ENCODE results near the gene OR52E5. TPM values are rescaled to one million over a fixed set of nuclear protein-coding genes. Genes with fewer than 3 reads are reported as not detected.

The OR52E5 gene
- total RNA-seq, 1 donor from 2014 or later, result not detected

DNA sequence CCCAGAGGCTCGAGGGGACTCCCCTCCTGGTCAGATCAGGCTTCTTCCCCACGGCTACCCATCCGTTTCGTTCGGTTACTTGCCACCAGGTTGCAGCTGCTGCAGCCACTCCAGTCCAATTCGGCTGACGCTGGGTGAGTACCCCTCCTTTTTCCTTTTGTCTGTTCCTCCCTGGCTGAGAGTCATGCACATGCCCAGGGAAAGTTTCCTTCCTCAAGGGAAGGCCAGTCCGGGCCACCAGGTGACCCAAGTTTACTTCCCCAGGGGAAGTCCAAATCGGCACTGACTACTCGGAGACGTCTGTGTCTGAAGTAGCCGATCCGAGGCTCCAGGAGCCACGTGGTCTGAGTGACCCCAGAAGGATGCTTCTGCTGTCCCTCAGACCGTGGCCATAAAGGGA lies 35.8 kb downstream of the OR52E5 start:
- Histone ChIP-seq H3K27me3 (ENCODE audit: insufficient read depth, low read length) (no peaks in the 10 kb centered on the region), H4K20me1 (ENCODE audit: insufficient read depth, low read length) (no peaks in the 10 kb centered on the region), H2AFZ (ENCODE audit: low read depth, low read length) (no peak overlapping the region), H3K9ac (ENCODE audit: low read length) (no peak overlapping the region), H3K4me3 (ENCODE audit: insufficient read depth, low read depth, low read length) (no peak overlapping the region), H3K4me2 (ENCODE audit: low read length) (no peak overlapping the region), H3K9me3 (ENCODE audit: insufficient read depth, low read depth, low read length) (peaks cover 12% of the 10 kb centered on the region), H3K79me2 (ENCODE audit: insufficient read depth, low read length) (no peaks in the 10 kb centered on the region), H3K36me3 (ENCODE audit: insufficient read depth, low read length) (no peaks in the 10 kb centered on the region), H3K4me1 (ENCODE audit: insufficient read depth, low read length) (no peaks in the 10 kb centered on the region), H3K27ac (ENCODE audit: low read depth, low read length) (no peak overlapping the region)
- Mint-ChIP-seq H3K4me1 (ENCODE audit: low read depth, unreplicated experiment) (peaks cover under 1% of the 10 kb centered on the region), H3K27me3 (ENCODE audit: low read depth, unreplicated experiment) (peaks cover 4% of the 10 kb centered on the region), H3K36me3 (ENCODE audit: low read depth, unreplicated experiment) (peaks cover 2% of the 10 kb centered on the region), H3K9me3 (ENCODE audit: unreplicated experiment) (peaks cover 12% of the 10 kb centered on the region), H3K27ac (ENCODE audit: unreplicated experiment) (no peak overlapping the region), H3K4me3 (ENCODE audit: unreplicated experiment) (no peak overlapping the region)
- TF ChIP-seq CTCF (IDR thresholded peaks at IDR 0.05; ENCODE audit: insufficient read depth, low read depth, low read length) (no peak), EZH2 (IDR thresholded peaks at IDR 0.05; ENCODE audit: insufficient read depth, low read length) (no peak)
- FAIRE-seq (no peak), DNase-seq (ENCODE audit: low read depth) (no peak)

DNA sequence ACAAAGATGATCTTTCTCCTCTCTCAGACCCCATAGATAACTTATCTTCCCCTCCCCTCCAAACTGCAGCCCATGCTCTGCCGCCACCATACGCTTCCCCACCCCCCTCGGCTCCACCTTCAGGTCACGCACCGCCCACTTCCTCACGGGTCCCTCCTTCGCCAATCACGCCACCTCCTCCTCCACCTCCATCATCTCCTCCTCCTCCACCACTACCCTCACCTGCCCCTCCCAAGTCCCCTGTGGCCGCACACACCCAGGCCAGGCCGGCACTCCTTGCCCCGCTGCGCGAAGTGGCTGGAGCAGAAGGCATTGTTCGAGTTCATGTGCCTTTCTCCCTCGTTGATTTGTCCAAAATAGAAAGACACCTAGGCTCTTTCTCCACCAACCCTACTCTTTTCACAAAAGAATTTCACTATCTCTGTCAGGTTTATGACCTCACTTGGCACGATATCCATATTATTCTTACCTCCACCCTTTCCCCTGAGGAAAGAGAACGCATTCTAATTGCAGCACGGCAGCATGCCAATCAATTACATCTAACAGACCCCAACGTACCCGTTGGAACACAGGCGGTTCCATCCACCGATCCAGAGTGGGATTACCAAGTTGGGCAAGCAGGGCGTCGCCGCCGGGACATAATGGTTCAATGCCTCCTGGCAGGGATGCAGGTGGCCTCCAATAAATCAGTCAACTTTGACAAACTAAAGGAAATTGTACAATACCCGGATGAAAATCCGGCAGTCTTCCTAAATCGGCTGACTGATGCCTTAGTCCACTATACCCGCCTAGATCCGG lies 36.8 kb downstream of the OR52E5 start:
- no peak overlapping the region for H3K4me2 ChIP-seq (ENCODE audit: low read length)
- Mint-ChIP-seq H3K36me3 (ENCODE audit: low read depth, unreplicated experiment) (peaks cover 2% of the 10 kb centered on the region), H3K27me3 (ENCODE audit: low read depth, unreplicated experiment) (peaks cover 4% of the 10 kb centered on the region), H3K9me3 (ENCODE audit: unreplicated experiment) (peaks cover 12% of the 10 kb centered on the region), H3K4me1 (ENCODE audit: low read depth, unreplicated experiment) (no peaks in the 10 kb centered on the region), H3K27ac (ENCODE audit: unreplicated experiment) (no peak overlapping the region), H3K4me3 (ENCODE audit: unreplicated experiment) (no peak overlapping the region)
- H3K27me3 ChIP-seq (ENCODE audit: insufficient read depth, low read length), result no peaks in the 10 kb centered on the region
- no peak overlapping the region for H2AFZ ChIP-seq (ENCODE audit: low read depth, low read length)
- FAIRE-seq (no peak), DNase-seq (ENCODE audit: low read depth) (no peak)
- H4K20me1 ChIP-seq (ENCODE audit: insufficient read depth, low read length), result no peaks in the 10 kb centered on the region
- TF ChIP-seq EZH2 (IDR thresholded peaks at IDR 0.05; ENCODE audit: insufficient read depth, low read length), result no peak
- no peak for TF ChIP-seq CTCF (IDR thresholded peaks at IDR 0.05; ENCODE audit: insufficient read depth, low read depth, low read length)
- no peak overlapping the region for H3K9ac ChIP-seq (ENCODE audit: low read length)
- H3K4me1 ChIP-seq (ENCODE audit: insufficient read depth, low read length), result no peaks in the 10 kb centered on the region
- H3K79me2 ChIP-seq (ENCODE audit: insufficient read depth, low read length), result no peaks in the 10 kb centered on the region
- H3K36me3 ChIP-seq (ENCODE audit: insufficient read depth, low read length), result no peaks in the 10 kb centered on the region
- no peak overlapping the region for H3K4me3 ChIP-seq (ENCODE audit: insufficient read depth, low read depth, low read length)
- peaks cover 12% of the 10 kb centered on the region for H3K9me3 ChIP-seq (ENCODE audit: insufficient read depth, low read depth, low read length)
- H3K27ac ChIP-seq (ENCODE audit: low read depth, low read length), result no peak overlapping the region

DNA sequence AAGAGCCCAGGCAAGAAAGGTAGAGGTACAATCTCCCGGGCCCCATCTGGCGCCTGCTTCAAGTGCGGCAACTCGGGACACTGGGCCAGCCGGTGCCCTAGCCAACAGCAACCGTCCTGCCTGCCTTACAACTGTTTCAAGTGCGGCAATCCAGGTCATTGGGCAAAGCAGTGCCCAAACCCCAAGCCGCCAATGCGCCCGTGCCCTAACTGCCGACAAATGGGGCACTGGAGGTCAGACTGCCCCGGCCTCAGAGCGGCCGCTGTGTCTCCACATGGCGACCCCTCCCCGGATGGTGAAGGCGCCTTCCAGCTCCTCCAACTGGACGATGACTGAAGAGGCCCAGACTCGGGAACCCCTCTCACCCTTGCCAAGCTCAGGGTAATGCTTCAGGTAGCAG lies 37.6 kb downstream of the OR52E5 start:
- no peak overlapping the region for H3K4me2 ChIP-seq (ENCODE audit: low read length)
- H3K27ac ChIP-seq (ENCODE audit: low read depth, low read length), result no peak overlapping the region
- H3K36me3 ChIP-seq (ENCODE audit: insufficient read depth, low read length), result no peaks in the 10 kb centered on the region
- H3K36me3 Mint-ChIP-seq (ENCODE audit: low read depth, unreplicated experiment), result peaks cover 2% of the 10 kb centered on the region
- no peak overlapping the region for H3K9ac ChIP-seq (ENCODE audit: low read length)
- peaks cover 4% of the 10 kb centered on the region for H3K27me3 Mint-ChIP-seq (ENCODE audit: low read depth, unreplicated experiment)
- H3K4me1 Mint-ChIP-seq (ENCODE audit: low read depth, unreplicated experiment), result no peaks in the 10 kb centered on the region
- DNase-seq (ENCODE audit: low read depth), result no peak
- no peak for FAIRE-seq
- H3K4me1 ChIP-seq (ENCODE audit: insufficient read depth, low read length), result no peaks in the 10 kb centered on the region
- no peak overlapping the region for H3K27ac Mint-ChIP-seq (ENCODE audit: unreplicated experiment)
- no peaks in the 10 kb centered on the region for H3K79me2 ChIP-seq (ENCODE audit: insufficient read depth, low read length)
- H3K4me3 Mint-ChIP-seq (ENCODE audit: unreplicated experiment), result no peak overlapping the region
- no peaks in the 10 kb centered on the region for H3K27me3 ChIP-seq (ENCODE audit: insufficient read depth, low read length)
- TF ChIP-seq EZH2 (IDR thresholded peaks at IDR 0.05; ENCODE audit: insufficient read depth, low read length) (no peak), CTCF (IDR thresholded peaks at IDR 0.05; ENCODE audit: insufficient read depth, low read depth, low read length) (no peak)
- no peak overlapping the region for H3K4me3 ChIP-seq (ENCODE audit: insufficient read depth, low read depth, low read length)
- H3K9me3 Mint-ChIP-seq (ENCODE audit: unreplicated experiment), result peaks cover 14% of the 10 kb centered on the region
- no peaks in the 10 kb centered on the region for H4K20me1 ChIP-seq (ENCODE audit: insufficient read depth, low read length)
- peaks cover 12% of the 10 kb centered on the region for H3K9me3 ChIP-seq (ENCODE audit: insufficient read depth, low read depth, low read length)
- H2AFZ ChIP-seq (ENCODE audit: low read depth, low read length), result no peak overlapping the region

Measured in astrocyte (in vitro differentiated cells and primary cell).